HCT116 (cell line): Measurements from ENCODE around the gene PIK3C2A. TPM values are rescaled to one million over a fixed set of nuclear protein-coding genes. Genes with fewer than 3 reads are reported as not detected.

Experiments used
- ATAC-seq: fragments of 200-7000 bp; cut with Tn5 transposase; 2 replicates; pipeline ENCODE4 v1.9.1; 2020; ENCODE audit warnings: mild to moderate bottlenecking, moderate library complexity
- BruUV-seq: library from RNA; stranded (reverse); fragments of 400-500 nt; replicated peaks from 2 replicates; lab custom pipeline; 2021; lab: Mats Ljungman, UMichigan
- CTCF ChIA-PET: fragments of 300-600 bp; sonication (Branson Sonifier 250); formaldehyde crosslinking; loops from one replicate; lab custom pipeline; 2021; ENCODE audit warnings: antibody characterized with exemption; lab: Charles Lee
- POLR2A ChIA-PET: fragments of 300-600, 350-600 bp; sonication (Branson Sonifier 250); formaldehyde crosslinking; loops from one replicate; lab custom pipeline; 2021; ENCODE audit warnings: antibody characterized with exemption; lab: Charles Lee
- RAD21 ChIA-PET, 2 experiments: fragments of 300-600 bp; sonication (Branson Sonifier 250); formaldehyde crosslinking; loops; one replicate each; lab custom pipeline; 2023; ENCODE audit warnings: low total read pairs in 2 of 2; ENCODE audit not compliant: uncharacterized antibody in 2 of 2, unreplicated experiment in 2 of 2, low non-redundant PET in 1 of 2; lab: Charles Lee
- DNase-seq: peaks from one replicate; pipeline ENCODE4 v3.0.0-alpha.2; 2010; ENCODE audit warnings: low read depth, low spot score
- H2AFZ ChIP-seq: fragments of 200-600 bp; shearing (Covaris generic), sonication (generic); 2 replicates; pipeline ENCODE4 v1.6.1; 2017; ENCODE audit warnings: low read depth, mixed run types, mixed read lengths, antibody characterized with exemption, low read length; ENCODE audit not compliant: poor library complexity, severe bottlenecking
- H3K27ac ChIP-seq: 2 replicates; pipeline ENCODE4 v1.5.1; 2012; ENCODE audit warnings: low read depth, low read length
- H3K27me3 ChIP-seq: fragments of 200-600 bp; sonication (generic); 2 replicates; pipeline ENCODE4 v1.6.1; 2016; ENCODE audit warnings: mixed run types, low read length, mixed read lengths; ENCODE audit not compliant: insufficient read depth
- H3K36me3 ChIP-seq, 2 experiments: fragments of 200-500 bp in 1 of 2; fragments of 200-600 bp in 1 of 2; sonication (Bioruptor generic) in 1 of 2; sonication (generic) in 1 of 2; 2 replicates each; pipeline versions ENCODE4 v1.5.1 to v1.6.1; 2014 to 2016; ENCODE audit warnings: low read length in 2 of 2, inconsistent platforms in 1 of 2, mixed read lengths in 1 of 2, mixed run types in 1 of 2; ENCODE audit not compliant: insufficient read depth in 2 of 2, control insufficient read depth in 1 of 2
- H3K4me1 ChIP-seq, 2 experiments: fragments of 200-600 bp in 1 of 2; sonication (generic) in 1 of 2; 2 replicates each; pipeline versions ENCODE4 v1.5.1 to v1.6.1; 2012 to 2017; ENCODE audit warnings: low read length in 2 of 2, inconsistent platforms in 1 of 2, mild to moderate bottlenecking in 1 of 2, mixed read lengths in 1 of 2, mixed run types in 1 of 2, moderate library complexity in 1 of 2; ENCODE audit not compliant: insufficient read depth in 2 of 2, control insufficient read depth in 1 of 2
- H3K4me2 ChIP-seq: fragments of 200-600 bp; sonication (generic); 2 replicates; pipeline ENCODE4 v1.6.1; 2017; ENCODE audit warnings: mixed run types, low read length, mixed read lengths
- H3K4me3 ChIP-seq, 2 experiments: fragments of 200-600 bp in 1 of 2; sonication (generic) in 1 of 2; replicated peaks in 1 of 2; 2 replicates each; pipeline ENCODE4 v1.5.1; 2011 to 2016; ENCODE audit warnings: low read length in 2 of 2, control low read depth in 1 of 2, low read depth in 1 of 2, mild to moderate bottlenecking in 1 of 2, mixed read lengths in 1 of 2, mixed run types in 1 of 2
- H3K79me2 ChIP-seq: fragments of 200-600 bp; sonication (generic); 2 replicates; pipeline ENCODE4 v1.6.1; 2017; ENCODE audit warnings: mild to moderate bottlenecking, mixed run types, low read length, moderate library complexity, mixed read lengths; ENCODE audit not compliant: insufficient read depth
- H3K9ac ChIP-seq: fragments of 200-600 bp; sonication (generic); 2 replicates; pipeline ENCODE4 v1.6.1; 2016; ENCODE audit warnings: low read length, mixed read lengths
- H3K9me2 ChIP-seq: fragments of 200-600 bp; sonication (generic), shearing (Covaris generic); 2 replicates; pipeline ENCODE4 v1.6.1; 2017; ENCODE audit warnings: mixed run types, mild to moderate bottlenecking, moderate library complexity; ENCODE audit not compliant: insufficient read depth
- H3K9me3 ChIP-seq, 2 experiments: fragments of 200-500 bp in 1 of 2; fragments of 200-600 bp in 1 of 2; sonication (Bioruptor generic) in 1 of 2; sonication (generic) in 1 of 2; 2 replicates each; pipeline ENCODE4 v1.6.1; 2014 to 2017; ENCODE audit warnings: low read length in 2 of 2, mixed read lengths in 2 of 2, inconsistent platforms in 1 of 2, low read depth in 1 of 2, mild to moderate bottlenecking in 1 of 2, mixed run types in 1 of 2, moderate library complexity in 1 of 2; ENCODE audit not compliant: control insufficient read depth in 1 of 2, insufficient read depth in 1 of 2
- H4K20me1 ChIP-seq: fragments of 200-600 bp; sonication (generic), shearing (Covaris generic); 2 replicates; pipeline ENCODE4 v1.6.1; 2017; ENCODE audit warnings: mixed run types, mild to moderate bottlenecking, moderate library complexity; ENCODE audit not compliant: insufficient read depth
- CBX3 ChIP-seq: IDR thresholded peaks from 2 replicates; pipeline ENCODE4 v1.6.1; 2012; ENCODE audit warnings: low read depth
- CEBPB ChIP-seq: IDR thresholded peaks from 2 replicates; pipeline ENCODE4 v1.6.1; 2012; ENCODE audit warnings: low read depth
- EGR1 ChIP-seq: IDR thresholded peaks from 2 replicates; pipeline ENCODE4 v1.6.1; 2012; ENCODE audit warnings: low read depth
- ELF1 ChIP-seq: IDR thresholded peaks from 2 replicates; pipeline ENCODE4 v1.6.1; 2012; ENCODE audit warnings: low read depth, borderline replicate concordance
- EZH2phosphoT487 ChIP-seq: fragments of 200-600 bp; IDR thresholded peaks from 2 replicates; pipeline ENCODE4 v1.6.1; 2018; ENCODE audit warnings: antibody characterized with exemption, borderline replicate concordance
- JUND ChIP-seq: IDR thresholded peaks from 2 replicates; pipeline ENCODE4 v1.6.1; 2012
- RAD21 ChIP-seq: IDR thresholded peaks from 2 replicates; pipeline ENCODE4 v1.6.1; 2012; ENCODE audit warnings: low read depth, mild to moderate bottlenecking
- SIN3A ChIP-seq: IDR thresholded peaks from 2 replicates; pipeline ENCODE4 v1.6.1; 2012; ENCODE audit warnings: low read depth
- SRF ChIP-seq: IDR thresholded peaks from 2 replicates; pipeline ENCODE4 v1.6.1; 2012; ENCODE audit warnings: low read depth
- TCF7L2 ChIP-seq: IDR thresholded peaks from 2 replicates; pipeline ENCODE4 v1.7.0; 2011; ENCODE audit warnings: borderline replicate concordance, inconsistent platforms; ENCODE audit not compliant: insufficient read depth, insufficient read length; ENCODE audit errors: extremely low read depth
- YY1 ChIP-seq: IDR thresholded peaks from 2 replicates; pipeline ENCODE4 v1.6.1; 2011; ENCODE audit warnings: low read length, low read depth, moderate library complexity, mild to moderate bottlenecking; ENCODE audit not compliant: insufficient replicate concordance; ENCODE audit errors: extremely low read depth
- intact Hi-C: fragments of 100-400 bp; cut with micrococcal nuclease; formaldehyde crosslinking; loops from 2 replicates; pipeline ENCODE4 v1.10.0; 2022
- total RNA-seq: library from RNA; stranded (reverse); gene quantifications from one replicate; pipeline ENCODE4 v1.2.1, GENCODE V29; 2021; ENCODE audit not compliant: unreplicated experiment
- TF ChIP-seq, protein P1 (sequence below), 3 experiments: fragments of 200-600 bp in 1 of 3; sonication (generic) in 1 of 3; IDR thresholded peaks in 2 of 3; conservative IDR thresholded peaks in 1 of 3; 2 replicates each; pipeline ENCODE4 v1.5.1; 2012 to 2017; ENCODE audit warnings: low read depth in 2 of 3, low read length in 2 of 3, antibody characterized with exemption in 1 of 3, borderline replicate concordance in 1 of 3, control low read depth in 1 of 3, mild to moderate bottlenecking in 1 of 3, mixed read lengths in 1 of 3, mixed run types in 1 of 3, moderate library complexity in 1 of 3; ENCODE audit not compliant: insufficient read depth in 1 of 3
- TF ChIP-seq, protein P2 (sequence below): IDR thresholded peaks from 2 replicates; pipeline ENCODE4 v1.6.1; 2012; ENCODE audit warnings: low read depth
- TF ChIP-seq, protein P3 (sequence below): IDR thresholded peaks from 2 replicates; pipeline ENCODE4 v1.6.1; 2012

PIK3C2A gene
- total RNA-seq, 1 experiment from 2014 or later: 51.6 TPM

DNA sequence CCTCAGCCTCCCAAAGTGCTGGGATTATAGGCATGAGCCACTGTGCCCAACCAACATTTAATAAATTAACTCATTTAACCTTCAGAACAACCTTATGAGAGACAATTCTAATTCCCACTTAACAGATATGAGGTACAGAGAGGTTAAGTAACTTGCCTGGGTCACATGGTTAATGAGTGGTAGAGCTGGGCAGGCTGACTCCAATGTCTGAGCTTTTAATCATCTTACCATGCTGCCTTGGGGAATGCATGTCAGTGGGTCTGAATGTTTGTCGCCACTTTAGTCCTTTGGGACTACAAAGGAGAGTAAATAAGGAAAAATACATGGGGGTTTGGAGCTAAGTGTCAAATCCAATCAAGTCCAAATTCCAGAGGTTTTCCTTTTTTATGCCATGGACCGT, 11.2 kb upstream of the PIK3C2A start:
- intact Hi-C loops: no loop called here
- H3K36me3 ChIP-seq: no peaks in the 10 kb centered on the region
- no peak for ATAC-seq
- no peak overlapping the region for H2AFZ ChIP-seq
- no peak overlapping the region for H3K4me3 ChIP-seq
- POLR2A ChIA-PET: no interaction called here
- no peaks in the 10 kb centered on the region for H3K27me3 ChIP-seq
- no peaks in the 10 kb centered on the region for H3K79me2 ChIP-seq
- TF ChIP-seq ELF1 (no peak), SIN3A (no peak), TCF7L2 (no peak), RAD21 (no peak), SRF (no peak), CEBPB (no peak), YY1 (no peak), CBX3 (no peak), EGR1 (no peak), JUND (no peak), EZH2phosphoT487 (no peak)
- TF ChIP-seq, protein P1, sequence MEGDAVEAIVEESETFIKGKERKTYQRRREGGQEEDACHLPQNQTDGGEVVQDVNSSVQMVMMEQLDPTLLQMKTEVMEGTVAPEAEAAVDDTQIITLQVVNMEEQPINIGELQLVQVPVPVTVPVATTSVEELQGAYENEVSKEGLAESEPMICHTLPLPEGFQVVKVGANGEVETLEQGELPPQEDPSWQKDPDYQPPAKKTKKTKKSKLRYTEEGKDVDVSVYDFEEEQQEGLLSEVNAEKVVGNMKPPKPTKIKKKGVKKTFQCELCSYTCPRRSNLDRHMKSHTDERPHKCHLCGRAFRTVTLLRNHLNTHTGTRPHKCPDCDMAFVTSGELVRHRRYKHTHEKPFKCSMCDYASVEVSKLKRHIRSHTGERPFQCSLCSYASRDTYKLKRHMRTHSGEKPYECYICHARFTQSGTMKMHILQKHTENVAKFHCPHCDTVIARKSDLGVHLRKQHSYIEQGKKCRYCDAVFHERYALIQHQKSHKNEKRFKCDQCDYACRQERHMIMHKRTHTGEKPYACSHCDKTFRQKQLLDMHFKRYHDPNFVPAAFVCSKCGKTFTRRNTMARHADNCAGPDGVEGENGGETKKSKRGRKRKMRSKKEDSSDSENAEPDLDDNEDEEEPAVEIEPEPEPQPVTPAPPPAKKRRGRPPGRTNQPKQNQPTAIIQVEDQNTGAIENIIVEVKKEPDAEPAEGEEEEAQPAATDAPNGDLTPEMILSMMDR (IDR thresholded peaks at IDR 0.05 in 2 of 3, conservative IDR thresholded peaks at IDR 0.05 in 1 of 3; ENCODE audit: borderline replicate concordance in 1 of 3, insufficient read depth in 1 of 3, low read depth in 2 of 3, low read length in 2 of 3): no peak
- TF ChIP-seq, protein P2, sequence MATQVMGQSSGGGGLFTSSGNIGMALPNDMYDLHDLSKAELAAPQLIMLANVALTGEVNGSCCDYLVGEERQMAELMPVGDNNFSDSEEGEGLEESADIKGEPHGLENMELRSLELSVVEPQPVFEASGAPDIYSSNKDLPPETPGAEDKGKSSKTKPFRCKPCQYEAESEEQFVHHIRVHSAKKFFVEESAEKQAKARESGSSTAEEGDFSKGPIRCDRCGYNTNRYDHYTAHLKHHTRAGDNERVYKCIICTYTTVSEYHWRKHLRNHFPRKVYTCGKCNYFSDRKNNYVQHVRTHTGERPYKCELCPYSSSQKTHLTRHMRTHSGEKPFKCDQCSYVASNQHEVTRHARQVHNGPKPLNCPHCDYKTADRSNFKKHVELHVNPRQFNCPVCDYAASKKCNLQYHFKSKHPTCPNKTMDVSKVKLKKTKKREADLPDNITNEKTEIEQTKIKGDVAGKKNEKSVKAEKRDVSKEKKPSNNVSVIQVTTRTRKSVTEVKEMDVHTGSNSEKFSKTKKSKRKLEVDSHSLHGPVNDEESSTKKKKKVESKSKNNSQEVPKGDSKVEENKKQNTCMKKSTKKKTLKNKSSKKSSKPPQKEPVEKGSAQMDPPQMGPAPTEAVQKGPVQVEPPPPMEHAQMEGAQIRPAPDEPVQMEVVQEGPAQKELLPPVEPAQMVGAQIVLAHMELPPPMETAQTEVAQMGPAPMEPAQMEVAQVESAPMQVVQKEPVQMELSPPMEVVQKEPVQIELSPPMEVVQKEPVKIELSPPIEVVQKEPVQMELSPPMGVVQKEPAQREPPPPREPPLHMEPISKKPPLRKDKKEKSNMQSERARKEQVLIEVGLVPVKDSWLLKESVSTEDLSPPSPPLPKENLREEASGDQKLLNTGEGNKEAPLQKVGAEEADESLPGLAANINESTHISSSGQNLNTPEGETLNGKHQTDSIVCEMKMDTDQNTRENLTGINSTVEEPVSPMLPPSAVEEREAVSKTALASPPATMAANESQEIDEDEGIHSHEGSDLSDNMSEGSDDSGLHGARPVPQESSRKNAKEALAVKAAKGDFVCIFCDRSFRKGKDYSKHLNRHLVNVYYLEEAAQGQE: no peak
- TF ChIP-seq, protein P3, sequence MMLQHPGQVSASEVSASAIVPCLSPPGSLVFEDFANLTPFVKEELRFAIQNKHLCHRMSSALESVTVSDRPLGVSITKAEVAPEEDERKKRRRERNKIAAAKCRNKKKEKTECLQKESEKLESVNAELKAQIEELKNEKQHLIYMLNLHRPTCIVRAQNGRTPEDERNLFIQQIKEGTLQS: no peak
- TF ChIP-seq, all 23 proteins: peak for 0
- ChIA-PET CTCF (no interaction called here), RAD21 (no interaction called here)
- BruUV-seq: no TSS peak
- no peaks in the 10 kb centered on the region for H4K20me1 ChIP-seq
- H3K9ac ChIP-seq: no peak overlapping the region
- peaks cover 3 to 14% of the 10 kb centered on the region in 2 experiments; a peak in 2 of 4 replicates for H3K4me1 ChIP-seq
- H3K9me2 ChIP-seq: no peaks in the 10 kb centered on the region
- no peak for DNase-seq
- H3K4me2 ChIP-seq: no peak overlapping the region
- H3K9me3 ChIP-seq: no peaks in the 10 kb centered on the region
- no peak overlapping the region for H3K27ac ChIP-seq
